ENCODE results near the gene ADH7.
"Not testable (repeated sequence)": the region's sequence is repeated elsewhere in the genome, so short reads cannot be mapped to it uniquely, and the experiment has no call there.

Gene ADH7

DNA sequence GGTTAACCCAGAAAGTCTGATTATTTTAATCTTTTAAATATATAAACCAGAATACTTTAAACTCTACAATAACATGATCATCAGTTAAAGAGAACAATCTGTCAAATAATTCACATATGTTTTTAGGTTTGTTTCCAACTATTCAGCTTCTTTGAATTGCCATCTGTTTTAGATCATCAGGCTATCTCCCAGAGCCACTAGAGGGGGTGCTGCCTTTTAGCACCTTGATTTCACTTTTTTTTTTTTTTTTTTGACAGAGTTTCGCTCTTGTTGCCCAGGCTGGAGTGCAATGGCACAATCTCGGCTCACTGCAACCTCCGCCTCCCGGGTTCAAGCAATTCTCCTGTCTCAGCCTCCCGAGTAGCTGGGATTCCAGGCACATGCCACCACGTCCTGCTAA lies 57.8 kb downstream of the ADH7 start:
- FAIRE-seq: not testable (repeated sequence)

DNA sequence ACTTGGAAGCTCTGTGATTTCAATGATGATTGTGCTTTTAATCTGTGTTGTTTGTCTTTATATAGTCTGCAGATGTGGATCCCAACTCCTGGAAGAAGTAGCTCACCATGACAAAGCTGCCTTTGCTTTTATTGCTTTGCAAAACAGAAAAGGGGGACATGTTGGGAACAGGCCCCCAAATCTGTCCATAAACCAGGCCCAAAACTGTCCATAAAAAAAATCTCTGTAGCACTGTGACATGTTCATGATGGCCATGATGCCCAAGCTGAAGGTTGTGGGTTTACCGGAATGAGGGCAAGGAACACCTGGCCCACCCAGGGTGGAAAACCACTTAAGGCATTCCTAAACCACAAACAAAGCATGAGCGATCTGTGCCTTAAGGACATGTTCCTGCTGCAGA lies 62.7 kb downstream of the ADH7 start:
- not testable (repeated sequence) for FAIRE-seq

DNA sequence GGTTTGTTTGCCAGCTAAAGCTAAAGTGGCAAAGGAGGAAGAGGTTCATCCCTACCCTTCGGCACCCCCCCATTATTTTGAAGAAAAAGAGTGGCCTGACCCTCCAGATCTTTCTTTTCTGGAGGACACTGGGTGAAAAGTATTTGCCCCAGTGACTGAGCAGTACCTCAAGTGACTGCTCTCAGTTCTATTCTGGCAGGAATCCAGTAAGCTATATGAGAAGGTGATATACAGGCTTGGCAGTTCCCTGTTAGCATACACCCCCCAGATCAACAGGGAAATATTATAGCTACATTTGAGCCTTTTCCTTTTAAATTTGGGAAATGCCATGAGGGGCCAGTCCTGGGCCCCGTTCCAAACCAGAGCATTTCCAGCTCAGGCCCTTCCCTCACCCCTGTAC lies 67.3 kb downstream of the ADH7 start:
- not testable (repeated sequence) for FAIRE-seq

GRCh38 chr4:99366491-99366890 lies 68.7 kb downstream of the ADH7 start:
- no peak for FAIRE-seq

GRCh38 chr4:99362768-99363167 lies 72.4 kb downstream of the ADH7 start:
- no peak for FAIRE-seq

All from A204.1 (cell line).